GM10266 (cell line): ENCODE measurements around the gene CTAGE6.
"Not testable (repeated sequence)": the region's sequence is repeated elsewhere in the genome, so short reads cannot be mapped to it uniquely, and the experiment has no call there.

Experiments
- DNase-seq: peaks from one replicate; pipeline ENCODE4 v3.0.0; 2012; ENCODE audit errors: extremely low spot score
- TF ChIP-seq, protein P1 (sequence below): IDR thresholded peaks from 2 replicates; pipeline ENCODE4 v1.5.1; 2012; ENCODE audit warnings: mild to moderate bottlenecking, low read depth; ENCODE audit not compliant: control insufficient read depth, insufficient read depth; ENCODE audit errors: missing control alignments

CTAGE6 gene, protein sequence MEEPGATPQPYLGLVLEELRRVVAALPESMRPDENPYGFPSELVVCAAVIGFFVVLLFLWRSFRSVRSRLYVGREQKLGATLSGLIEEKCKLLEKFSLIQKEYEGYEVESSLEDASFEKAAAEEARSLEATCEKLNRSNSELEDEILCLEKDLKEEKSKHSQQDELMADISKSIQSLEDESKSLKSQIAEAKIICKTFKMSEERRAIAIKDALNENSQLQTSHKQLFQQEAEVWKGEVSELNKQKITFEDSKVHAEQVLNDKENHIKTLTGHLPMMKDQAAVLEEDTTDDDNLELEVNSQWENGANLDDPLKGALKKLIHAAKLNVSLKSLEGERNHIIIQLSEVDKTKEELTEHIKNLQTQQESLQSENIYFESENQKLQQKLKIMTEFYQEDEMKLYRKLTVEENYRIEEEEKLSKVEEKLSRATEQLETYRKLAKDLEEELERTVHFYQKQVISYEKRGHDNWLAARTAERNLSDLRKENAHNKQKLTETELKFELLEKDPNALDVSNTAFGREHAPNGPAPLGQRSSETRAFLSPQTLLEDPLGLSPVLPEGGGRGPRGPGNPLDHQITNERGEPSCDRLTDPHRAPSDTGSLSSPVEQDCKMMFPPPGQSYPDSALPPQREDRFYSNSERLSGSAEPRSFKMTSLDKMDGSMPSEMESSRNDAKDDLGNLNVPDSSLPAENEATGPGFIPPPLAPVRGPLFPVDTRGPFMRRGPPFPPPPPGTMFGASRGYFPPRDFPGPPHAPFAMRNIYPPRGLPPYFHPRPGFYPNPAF

DNA sequence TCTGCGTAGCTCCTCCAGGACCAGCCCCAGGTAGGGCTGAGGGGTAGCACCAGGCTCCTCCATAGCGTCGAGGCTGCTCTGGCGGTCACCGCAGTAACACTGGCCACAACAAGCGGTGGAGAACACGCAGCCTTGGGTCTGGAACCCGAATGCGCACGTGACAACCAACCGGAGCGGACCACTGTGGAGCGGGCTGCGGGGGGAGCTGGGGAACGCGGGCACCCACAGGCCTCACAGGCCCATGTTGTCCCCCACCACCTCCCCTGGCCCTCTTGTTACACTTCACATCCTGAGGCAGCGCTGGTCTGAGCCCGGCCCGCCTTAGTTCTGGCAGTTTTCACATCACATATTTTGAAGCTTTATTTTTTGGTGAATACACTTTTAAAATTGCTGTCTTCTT, at the start of gene CTAGE6:
Gene CTAGE6 (minus strand): TSS at position 101 of the 400 bp plus-strand sequence. CDS start 38 bp downstream, at position 63.
- not testable (repeated sequence) for DNase-seq

DNA sequence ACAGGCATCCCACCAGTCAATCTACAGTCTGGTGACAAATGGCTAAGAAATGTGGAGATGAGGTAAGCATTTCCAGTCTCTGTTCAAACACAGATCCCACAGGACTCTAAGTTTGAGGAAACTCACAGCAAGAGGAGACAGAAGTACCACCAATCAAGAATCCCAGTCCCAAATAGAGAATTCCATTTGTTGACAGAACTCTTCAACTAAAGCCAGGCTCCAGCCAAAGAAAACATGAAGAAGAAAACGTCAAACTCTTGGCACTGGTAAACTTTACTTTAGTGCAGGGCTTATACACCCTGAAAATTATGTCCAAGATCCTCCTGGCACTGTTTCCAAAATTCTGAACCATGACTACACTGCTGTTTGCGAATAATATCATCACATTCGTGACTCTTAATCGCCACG, 49.2 kb upstream of the CTAGE6 start:
- not testable (repeated sequence) for DNase-seq

GRCh38 chr7:143797896-143798290, 40.4 kb upstream of the CTAGE6 start:
- not testable (repeated sequence) for DNase-seq

DNA sequence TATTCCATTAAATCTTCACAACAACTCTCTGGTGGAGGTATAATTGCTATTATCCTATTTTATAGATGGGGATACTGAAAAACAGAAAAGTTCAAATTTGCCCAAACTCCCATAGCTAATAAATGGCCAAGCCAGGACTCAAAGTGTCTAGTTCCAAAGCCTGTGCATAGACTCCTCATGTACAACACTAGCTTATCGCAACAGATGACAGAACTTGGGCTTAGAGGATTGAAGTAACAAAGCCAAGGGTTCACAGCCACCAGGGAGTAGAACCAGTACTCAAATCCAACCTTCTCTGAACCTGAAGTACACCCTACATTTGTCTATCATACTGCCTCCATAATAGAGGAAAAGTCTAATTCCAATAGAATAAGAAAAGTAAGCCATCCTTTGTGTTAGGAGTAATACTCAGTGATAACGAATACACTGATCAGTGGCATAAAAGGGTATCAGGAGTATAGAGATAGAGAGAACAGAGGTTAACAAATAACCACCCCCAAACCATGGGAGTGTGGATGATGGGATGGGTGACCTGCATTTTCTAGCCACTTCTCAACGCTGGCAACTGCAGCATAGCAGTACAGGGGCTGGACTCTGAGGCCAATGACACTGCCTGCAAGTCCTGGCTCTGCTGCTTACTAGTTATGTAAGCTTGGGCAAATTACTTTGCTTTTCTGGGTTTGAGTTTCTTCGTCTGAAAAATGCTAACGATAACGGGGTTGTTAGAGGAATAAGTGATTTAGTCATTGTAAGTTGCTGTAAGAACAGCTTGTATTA, 39.8 kb upstream of the CTAGE6 start:
- not testable (repeated sequence) for DNase-seq

DNA sequence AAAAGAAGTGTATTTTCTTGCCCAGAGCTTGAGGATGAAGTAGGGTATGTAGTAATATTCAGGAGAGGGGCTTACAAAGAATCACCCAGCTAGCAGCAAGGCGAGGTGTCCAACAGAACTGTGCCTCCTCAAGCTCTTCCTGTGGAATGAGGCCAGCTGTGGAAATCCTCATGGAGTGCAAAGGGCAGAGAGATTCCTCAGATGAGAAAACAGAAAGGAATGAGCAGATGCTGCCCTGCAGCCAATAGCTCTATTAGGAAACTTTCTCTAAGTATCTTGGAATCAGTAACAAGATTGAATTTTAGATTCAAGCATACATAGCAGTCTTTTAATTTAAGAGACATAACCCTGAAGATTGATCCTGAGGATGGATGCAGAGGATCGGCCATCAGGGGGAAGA, 38.2 kb upstream of the CTAGE6 start:
- DNase-seq, result not testable (repeated sequence)

DNA sequence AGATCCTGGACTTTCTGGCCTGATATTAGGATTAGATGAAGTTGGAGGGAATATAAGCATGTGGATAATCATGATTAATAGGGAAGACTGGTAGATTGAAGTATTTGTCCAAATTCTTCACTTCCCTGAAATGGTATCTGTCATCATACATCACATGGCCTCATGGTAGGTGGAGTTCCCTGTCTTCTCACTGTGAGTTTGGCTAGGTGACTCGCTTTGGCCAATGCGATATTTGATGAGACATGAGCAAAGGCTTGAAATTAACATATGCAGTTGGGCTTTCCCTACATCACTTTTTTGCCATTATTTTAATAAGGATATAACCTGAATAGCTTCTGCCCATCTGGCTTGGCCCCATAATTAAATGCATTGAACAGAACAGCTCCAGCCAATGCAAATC, 35.1 kb upstream of the CTAGE6 start:
- not testable (repeated sequence) for DNase-seq

- DNase-seq, result not testable (repeated sequence)
Observed at GRCh38 chr7:143785415-143786182, 28.1 kb upstream of the CTAGE6 start.

GRCh38 chr7:143779591-143779990, 22.1 kb upstream of the CTAGE6 start:
- DNase-seq, result not testable (repeated sequence)

GRCh38 chr7:143772738-143773468, 15.4 kb upstream of the CTAGE6 start:
- DNase-seq, result not testable (repeated sequence)

- not testable (repeated sequence) for DNase-seq
Observed at GRCh38 chr7:143767531-143767930, 10.0 kb upstream of the CTAGE6 start.

DNA sequence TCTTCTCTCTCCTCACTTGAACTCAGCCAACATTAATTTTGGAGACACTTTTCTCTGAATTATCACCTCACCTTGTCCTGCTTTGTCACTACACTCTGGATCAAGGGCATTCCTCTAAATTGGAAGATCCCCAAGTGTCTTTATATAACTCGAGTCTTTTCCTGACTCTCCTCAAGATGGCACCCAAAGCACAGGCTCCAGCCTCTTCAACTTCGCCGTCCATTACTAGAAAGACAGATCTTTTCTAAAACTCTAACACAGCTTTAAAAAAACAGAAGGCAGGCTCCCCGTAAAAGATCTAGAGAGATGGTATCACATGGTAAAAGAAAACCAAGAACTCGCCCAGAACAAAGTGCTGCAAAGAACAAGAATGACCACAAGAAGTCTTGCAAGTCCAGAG, 8.2 kb upstream of the CTAGE6 start:
- not testable (repeated sequence) for DNase-seq

GRCh38 chr7:143763065-143763464, 5.6 kb upstream of the CTAGE6 start:
- not testable (repeated sequence) for DNase-seq

- DNase-seq, result not testable (repeated sequence)
Observed at GRCh38 chr7:143745340-143745739, 12.2 kb downstream of the CTAGE6 start.

DNA sequence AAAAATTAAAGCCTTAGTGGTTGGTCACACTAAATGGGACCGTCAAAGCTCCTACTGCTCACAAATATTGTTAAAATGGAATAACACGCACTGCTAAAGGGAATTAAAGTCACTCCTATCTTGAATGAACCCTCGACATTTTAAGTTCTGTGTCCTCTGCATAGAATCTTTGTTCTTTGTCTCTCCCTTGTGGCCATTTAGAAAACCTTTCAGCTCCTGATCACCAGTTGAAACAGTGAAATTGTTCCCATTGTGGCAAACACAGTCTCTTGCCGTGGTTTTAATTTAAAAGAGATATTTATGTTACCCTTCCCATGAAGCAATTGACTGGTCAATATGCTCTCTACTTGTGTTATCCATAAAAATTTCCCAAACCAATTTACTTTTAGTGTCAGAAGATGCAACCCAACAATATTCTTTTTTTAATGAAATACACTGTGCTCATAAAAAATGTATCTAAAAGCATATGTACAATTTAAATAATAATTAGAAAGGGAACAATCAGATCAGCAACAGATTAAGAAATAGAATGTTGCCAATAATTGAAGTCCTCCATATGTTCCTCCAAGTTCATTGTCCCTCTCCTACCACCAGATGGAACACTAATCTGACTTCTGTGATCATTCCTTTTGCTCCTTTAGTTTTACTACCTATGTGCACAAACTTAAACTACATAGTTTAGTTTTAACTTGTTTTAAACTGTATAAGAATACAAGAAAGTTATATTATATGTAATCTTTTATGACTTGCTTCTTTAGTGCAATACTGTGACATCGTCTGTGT, 20.3 kb downstream of the CTAGE6 start:
- TF ChIP-seq, protein P1, sequence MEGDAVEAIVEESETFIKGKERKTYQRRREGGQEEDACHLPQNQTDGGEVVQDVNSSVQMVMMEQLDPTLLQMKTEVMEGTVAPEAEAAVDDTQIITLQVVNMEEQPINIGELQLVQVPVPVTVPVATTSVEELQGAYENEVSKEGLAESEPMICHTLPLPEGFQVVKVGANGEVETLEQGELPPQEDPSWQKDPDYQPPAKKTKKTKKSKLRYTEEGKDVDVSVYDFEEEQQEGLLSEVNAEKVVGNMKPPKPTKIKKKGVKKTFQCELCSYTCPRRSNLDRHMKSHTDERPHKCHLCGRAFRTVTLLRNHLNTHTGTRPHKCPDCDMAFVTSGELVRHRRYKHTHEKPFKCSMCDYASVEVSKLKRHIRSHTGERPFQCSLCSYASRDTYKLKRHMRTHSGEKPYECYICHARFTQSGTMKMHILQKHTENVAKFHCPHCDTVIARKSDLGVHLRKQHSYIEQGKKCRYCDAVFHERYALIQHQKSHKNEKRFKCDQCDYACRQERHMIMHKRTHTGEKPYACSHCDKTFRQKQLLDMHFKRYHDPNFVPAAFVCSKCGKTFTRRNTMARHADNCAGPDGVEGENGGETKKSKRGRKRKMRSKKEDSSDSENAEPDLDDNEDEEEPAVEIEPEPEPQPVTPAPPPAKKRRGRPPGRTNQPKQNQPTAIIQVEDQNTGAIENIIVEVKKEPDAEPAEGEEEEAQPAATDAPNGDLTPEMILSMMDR, result peak; percentile 54
- peak; percentile 53 for DNase-seq
